GM12878 (cell line): ENCODE measurements around the gene GUCY2D. TPM values are rescaled to one million over a fixed set of nuclear protein-coding genes. Genes with fewer than 3 reads are reported as not detected.

Source experiments
- ATAC-seq: fragments of 200-7000 bp; cut with Tn5 transposase; 3 replicates; pipeline ENCODE4 v1.9.1; 2020; ENCODE audit warnings: mild to moderate bottlenecking, moderate library complexity
- BruUV-seq: library from RNA; stranded (reverse); fragments of 400-500 nt; replicated peaks from 2 replicates; lab custom pipeline; 2021; lab: Mats Ljungman, UMichigan
- CTCF ChIA-PET: fragments of 300-600 bp; sonication (Branson Sonifier 250); formaldehyde crosslinking; extraction: SDS; loops from one replicate; lab custom pipeline; 2021; ENCODE audit warnings: inconsistent platforms; lab: Yijun Ruan, JAX
- POLR2A ChIA-PET: fragments of 350-600 bp; formaldehyde crosslinking; extraction: SDS; loops from one replicate; lab custom pipeline; 2021; ENCODE audit warnings: inconsistent platforms; lab: Charles Lee
- RAD21 ChIA-PET: fragments of 300-600 bp; sonication (Branson Sonifier 250); formaldehyde crosslinking; loops from one replicate; lab custom pipeline; 2023; ENCODE audit warnings: antibody characterized with exemption; ENCODE audit not compliant: unreplicated experiment; lab: Charles Lee
- SMC1A ChIA-PET: fragments of 300-600 bp; sonication (Branson Sonifier 250); formaldehyde crosslinking; loops from one replicate; lab custom pipeline; 2023; ENCODE audit not compliant: unreplicated experiment, uncharacterized antibody; lab: Charles Lee
- DNase-seq: peaks from one replicate; pipeline ENCODE4 v3.0.0-alpha.2; 2011; ENCODE audit warnings: low read depth, low spot score
- FAIRE-seq: peaks from 3 replicates; lab custom pipeline; 2011; peaks lifted over from hg19 to GRCh38; lab: Jason Lieb, UNC
- H2AFZ ChIP-seq: 2 replicates; pipeline ENCODE4 v1.6.0; 2011; ENCODE audit warnings: low read depth, low read length, control low read depth; ENCODE audit not compliant: control insufficient read depth
- H3K27ac ChIP-seq: 2 replicates; pipeline ENCODE4 v1.5.1; 2011; ENCODE audit warnings: control low read depth; ENCODE audit not compliant: control insufficient read depth, insufficient read depth
- H3K27me3 ChIP-seq, 2 experiments: replicated peaks in 1 of 2; 2 replicates each; pipeline versions ENCODE4 v1.6.0 to v1.6.1; 2011; ENCODE audit warnings: low read length in 1 of 2; ENCODE audit not compliant: control insufficient read depth in 2 of 2, insufficient read depth in 2 of 2
- H3K36me3 ChIP-seq, 2 experiments: 2 replicates each; pipeline ENCODE4 v1.5.1; 2011; ENCODE audit warnings: low read length in 1 of 2; ENCODE audit not compliant: control insufficient read depth in 2 of 2, insufficient read depth in 2 of 2
- H3K4me1 ChIP-seq: 2 replicates; pipeline ENCODE4 v1.6.1; 2011; ENCODE audit warnings: mild to moderate bottlenecking, low read length, moderate library complexity, mixed read lengths; ENCODE audit not compliant: control insufficient read depth, insufficient read depth
- H3K4me2 ChIP-seq: 2 replicates; pipeline ENCODE4 v1.6.0; 2011; ENCODE audit warnings: control low read depth; ENCODE audit not compliant: control insufficient read depth, insufficient read depth
- H3K4me3 ChIP-seq: fragments of 200-600 bp; sonication (generic); 2 replicates; pipeline ENCODE4 v1.5.1; 2016
- H3K79me2 ChIP-seq: 2 replicates; pipeline ENCODE4 v1.6.0; 2011; ENCODE audit warnings: low read length; ENCODE audit not compliant: control insufficient read depth, insufficient read depth
- H3K9ac ChIP-seq: 2 replicates; pipeline ENCODE4 v1.8.0; 2011; ENCODE audit warnings: low read length, control low read depth, mixed read lengths; ENCODE audit not compliant: control insufficient read depth, insufficient read depth
- H3K9me3 ChIP-seq: replicated peaks from 3 replicates; pipeline ENCODE4 v1.5.1; 2011; ENCODE audit warnings: mild to moderate bottlenecking, low read length; ENCODE audit not compliant: control insufficient read depth, insufficient read depth
- H4K20me1 ChIP-seq: 2 replicates; pipeline ENCODE4 v1.6.0; 2011; ENCODE audit not compliant: control insufficient read depth, insufficient read depth
- NFYA ChIP-seq: IDR thresholded peaks from 2 replicates; pipeline ENCODE4 v1.6.1; 2011; ENCODE audit warnings: low read depth, mild to moderate bottlenecking, low read length, improper control_type of control experiment, borderline replicate concordance
- SIX5 ChIP-seq: IDR thresholded peaks from 2 replicates; pipeline ENCODE4 v1.6.1; 2011; ENCODE audit warnings: mild to moderate bottlenecking, low read depth, low read length, moderate library complexity; ENCODE audit not compliant: severe bottlenecking
- WGBS: methylation state at CpG from one replicate; pipeline ENCODE4 v1.1.6; 2016; ENCODE audit warnings: low lambda C conversion rate; ENCODE audit not compliant: insufficient replicate concordance, insufficient coverage; ENCODE audit errors: missing lambda C conversion rate; 5-methylcytosine and 5-hydroxymethylcytosine counted together
- in situ Hi-C: fragments of 300-500 bp; cut with MboI; formaldehyde crosslinking; loops from 9 replicates; pipeline ENCODE4 v1.14.3; 2018; ENCODE audit warnings: mixed read lengths
- intact Hi-C: fragments of 100-400 bp; cut with micrococcal nuclease; formaldehyde crosslinking; loops from one replicate; pipeline ENCODE4 v1.14.2; 2022; ENCODE audit not compliant: unreplicated experiment
- polyA plus RNA-seq, 11 experiments: library from polyadenylated mRNA; depleted of rRNA in 4 of 11; unstranded in 6 of 11; stranded (reverse) in 5 of 11; fragments of >200 nt; fragmentation: Nextera tagmentation in 4 of 11; fragmentation: Illumina TruSeq in 1 of 11; extraction: Ambion mirVana in 4 of 11; extraction: Trizol in 1 of 11; gene quantifications; 1 replicate in 1 of 11; 2 replicates in 10 of 11; pipeline versions ENCODE4 v1.2.1 to v1.2.3, GENCODE V29; 2011 to 2016; ENCODE audit warnings: inconsistent platforms in 2 of 11, missing spikeins in 2 of 11, low read depth in 1 of 11
- total RNA-seq, 4 experiments: library from RNA; depleted of rRNA in 3 of 4; stranded (reverse); fragments of >200 nt in 3 of 4; fragmentation: Illumina TruSeq in 1 of 4; extraction: Trizol in 1 of 4; gene quantifications; 2 replicates each; pipeline versions ENCODE4 v1.2.1 to v1.2.3, GENCODE V29; 2013 to 2021
- TF ChIP-seq, protein P1 (sequence below): fragments of 450-650 bp; IDR thresholded peaks from 2 replicates; pipeline ENCODE4 v1.6.1; 2014; ENCODE audit warnings: mild to moderate bottlenecking
- TF ChIP-seq, protein P2 (sequence below): fragments of 450-650 bp; IDR thresholded peaks from 2 replicates; pipeline ENCODE4 v1.6.1; 2017; ENCODE audit warnings: mild to moderate bottlenecking, low read depth, inconsistent platforms; ENCODE audit not compliant: poor library complexity, severe bottlenecking

Gene GUCY2D
- total and polyA plus RNA-seq, 10 of the 15 experiments (the other 5 are each of a cell fraction or from before 2014, with no cell fraction given): not detected

DNA sequence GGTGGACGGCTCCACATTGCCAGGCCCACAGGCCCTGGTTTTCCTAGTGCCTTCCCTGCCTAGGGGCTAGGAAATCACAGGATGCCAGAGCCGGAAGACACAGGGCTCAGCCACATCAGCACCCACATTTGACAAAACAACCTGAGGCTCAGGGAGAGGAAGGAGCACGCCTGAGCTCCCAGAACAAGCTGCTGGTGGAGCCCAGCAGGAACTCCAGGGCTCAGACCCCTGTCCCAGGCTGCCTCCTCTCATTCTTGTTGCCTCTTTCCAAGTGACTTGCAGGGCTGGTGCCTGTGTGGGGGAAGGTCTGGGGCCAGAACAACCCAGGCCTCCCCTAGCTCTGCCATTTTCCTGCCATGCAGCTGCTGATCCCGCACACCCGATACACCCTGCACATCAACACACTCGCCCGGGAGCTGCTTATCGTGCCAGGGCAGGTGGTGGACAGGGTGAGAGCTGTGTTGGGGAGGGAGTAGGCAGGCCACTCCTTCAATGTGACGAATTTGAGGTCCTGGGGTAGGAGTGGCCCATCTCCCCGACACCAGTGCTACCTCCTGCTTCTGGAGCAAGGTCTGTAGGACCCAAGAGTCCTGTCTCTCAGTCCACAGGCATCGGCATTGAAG, 44.0 kb downstream of the GUCY2D start:
- no peaks in the 10 kb centered on the region for H3K79me2 ChIP-seq
- CTCF ChIA-PET: interaction anchor here (0.7 to 3.0 kb wide), 5 partner anchors 11 to 303 kb away, joined by 3 to 14 read pairs (median 3); no protein-coding TSS in a partner anchor
- H3K27ac ChIP-seq: no peak overlapping the region
- no peak overlapping the region for H2AFZ ChIP-seq
- no peak for ATAC-seq
- BruUV-seq: no TSS peak
- TF ChIP-seq, protein P1, sequence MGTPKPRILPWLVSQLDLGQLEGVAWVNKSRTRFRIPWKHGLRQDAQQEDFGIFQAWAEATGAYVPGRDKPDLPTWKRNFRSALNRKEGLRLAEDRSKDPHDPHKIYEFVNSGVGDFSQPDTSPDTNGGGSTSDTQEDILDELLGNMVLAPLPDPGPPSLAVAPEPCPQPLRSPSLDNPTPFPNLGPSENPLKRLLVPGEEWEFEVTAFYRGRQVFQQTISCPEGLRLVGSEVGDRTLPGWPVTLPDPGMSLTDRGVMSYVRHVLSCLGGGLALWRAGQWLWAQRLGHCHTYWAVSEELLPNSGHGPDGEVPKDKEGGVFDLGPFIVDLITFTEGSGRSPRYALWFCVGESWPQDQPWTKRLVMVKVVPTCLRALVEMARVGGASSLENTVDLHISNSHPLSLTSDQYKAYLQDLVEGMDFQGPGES: no peak
- TF ChIP-seq, protein P2, sequence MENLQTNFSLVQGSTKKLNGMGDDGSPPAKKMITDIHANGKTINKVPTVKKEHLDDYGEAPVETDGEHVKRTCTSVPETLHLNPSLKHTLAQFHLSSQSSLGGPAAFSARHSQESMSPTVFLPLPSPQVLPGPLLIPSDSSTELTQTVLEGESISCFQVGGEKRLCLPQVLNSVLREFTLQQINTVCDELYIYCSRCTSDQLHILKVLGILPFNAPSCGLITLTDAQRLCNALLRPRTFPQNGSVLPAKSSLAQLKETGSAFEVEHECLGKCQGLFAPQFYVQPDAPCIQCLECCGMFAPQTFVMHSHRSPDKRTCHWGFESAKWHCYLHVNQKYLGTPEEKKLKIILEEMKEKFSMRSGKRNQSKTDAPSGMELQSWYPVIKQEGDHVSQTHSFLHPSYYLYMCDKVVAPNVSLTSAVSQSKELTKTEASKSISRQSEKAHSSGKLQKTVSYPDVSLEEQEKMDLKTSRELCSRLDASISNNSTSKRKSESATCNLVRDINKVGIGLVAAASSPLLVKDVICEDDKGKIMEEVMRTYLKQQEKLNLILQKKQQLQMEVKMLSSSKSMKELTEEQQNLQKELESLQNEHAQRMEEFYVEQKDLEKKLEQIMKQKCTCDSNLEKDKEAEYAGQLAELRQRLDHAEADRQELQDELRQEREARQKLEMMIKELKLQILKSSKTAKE: no peak
- TF ChIP-seq SIX5 (no peak), NFYA (no peak)
- TF ChIP-seq, all 136 proteins: peak for 0
- H3K9me3 ChIP-seq: no peaks in the 10 kb centered on the region
- no peak overlapping the region for H3K4me3 ChIP-seq
- FAIRE-seq (no peak), DNase-seq (no peak)
- intact Hi-C loops (no loop called here), in situ Hi-C loops (no loop called here)
- SMC1A ChIA-PET: interaction anchor here (0.9 kb wide), 1 partner anchor 12 kb away, joined by 3 read pairs; no protein-coding TSS in a partner anchor
- H4K20me1 ChIP-seq: no peaks in the 10 kb centered on the region
- H3K4me2 ChIP-seq: no peak overlapping the region
- H3K9ac ChIP-seq: no peak overlapping the region
- POLR2A ChIA-PET: interaction anchor here (0.5 kb wide), 1 partner anchor 133 kb away, joined by 3 read pairs; no protein-coding TSS in a partner anchor
- H3K36me3 ChIP-seq: no peaks in the 10 kb centered on the region
- H3K27me3 ChIP-seq: peaks cover 0 to 3% of the 10 kb centered on the region in 2 experiments; a peak in 1 of 4 replicates
- 42% methylated on average over 11 of the region's 11 CpGs for WGBS
- H3K4me1 ChIP-seq: no peaks in the 10 kb centered on the region
- RAD21 ChIA-PET: no interaction called here
